HCT116 (cell line): ENCODE measurements around the gene HTRA3. TPM values are rescaled to one million over a fixed set of nuclear protein-coding genes. Genes with fewer than 3 reads are reported as not detected.

Experiments
- ATAC-seq: fragments of 200-7000 bp; cut with Tn5 transposase; 2 replicates; pipeline ENCODE4 v1.9.1; 2020; ENCODE audit warnings: mild to moderate bottlenecking, moderate library complexity
- BruUV-seq: library from RNA; stranded (reverse); fragments of 400-500 nt; replicated peaks from 2 replicates; lab custom pipeline; 2021; lab: Mats Ljungman, UMichigan
- CTCF ChIA-PET: fragments of 300-600 bp; sonication (Branson Sonifier 250); formaldehyde crosslinking; loops from one replicate; lab custom pipeline; 2021; ENCODE audit warnings: antibody characterized with exemption; lab: Charles Lee
- POLR2A ChIA-PET: fragments of 300-600, 350-600 bp; sonication (Branson Sonifier 250); formaldehyde crosslinking; loops from one replicate; lab custom pipeline; 2021; ENCODE audit warnings: antibody characterized with exemption; lab: Charles Lee
- RAD21 ChIA-PET, 2 experiments: fragments of 300-600 bp; sonication (Branson Sonifier 250); formaldehyde crosslinking; loops; one replicate each; lab custom pipeline; 2023; ENCODE audit warnings: low total read pairs in 2 of 2; ENCODE audit not compliant: uncharacterized antibody in 2 of 2, unreplicated experiment in 2 of 2, low non-redundant PET in 1 of 2; lab: Charles Lee
- DNase-seq: peaks from one replicate; pipeline ENCODE4 v3.0.0-alpha.2; 2010; ENCODE audit warnings: low read depth, low spot score
- H2AFZ ChIP-seq: fragments of 200-600 bp; shearing (Covaris generic), sonication (generic); 2 replicates; pipeline ENCODE4 v1.6.1; 2017; ENCODE audit warnings: low read depth, mixed run types, mixed read lengths, antibody characterized with exemption, low read length; ENCODE audit not compliant: poor library complexity, severe bottlenecking
- H3K27ac ChIP-seq: 2 replicates; pipeline ENCODE4 v1.5.1; 2012; ENCODE audit warnings: low read depth, low read length
- H3K27me3 ChIP-seq: fragments of 200-600 bp; sonication (generic); 2 replicates; pipeline ENCODE4 v1.6.1; 2016; ENCODE audit warnings: mixed run types, low read length, mixed read lengths; ENCODE audit not compliant: insufficient read depth
- H3K36me3 ChIP-seq, 2 experiments: fragments of 200-500 bp in 1 of 2; fragments of 200-600 bp in 1 of 2; sonication (Bioruptor generic) in 1 of 2; sonication (generic) in 1 of 2; 2 replicates each; pipeline versions ENCODE4 v1.5.1 to v1.6.1; 2014 to 2016; ENCODE audit warnings: low read length in 2 of 2, inconsistent platforms in 1 of 2, mixed read lengths in 1 of 2, mixed run types in 1 of 2; ENCODE audit not compliant: insufficient read depth in 2 of 2, control insufficient read depth in 1 of 2
- H3K4me1 ChIP-seq, 2 experiments: fragments of 200-600 bp in 1 of 2; sonication (generic) in 1 of 2; 2 replicates each; pipeline versions ENCODE4 v1.5.1 to v1.6.1; 2012 to 2017; ENCODE audit warnings: low read length in 2 of 2, inconsistent platforms in 1 of 2, mild to moderate bottlenecking in 1 of 2, mixed read lengths in 1 of 2, mixed run types in 1 of 2, moderate library complexity in 1 of 2; ENCODE audit not compliant: insufficient read depth in 2 of 2, control insufficient read depth in 1 of 2
- H3K4me2 ChIP-seq: fragments of 200-600 bp; sonication (generic); 2 replicates; pipeline ENCODE4 v1.6.1; 2017; ENCODE audit warnings: mixed run types, low read length, mixed read lengths
- H3K4me3 ChIP-seq, 2 experiments: fragments of 200-600 bp in 1 of 2; sonication (generic) in 1 of 2; replicated peaks in 1 of 2; 2 replicates each; pipeline ENCODE4 v1.5.1; 2011 to 2016; ENCODE audit warnings: low read length in 2 of 2, control low read depth in 1 of 2, low read depth in 1 of 2, mild to moderate bottlenecking in 1 of 2, mixed read lengths in 1 of 2, mixed run types in 1 of 2
- H3K79me2 ChIP-seq: fragments of 200-600 bp; sonication (generic); 2 replicates; pipeline ENCODE4 v1.6.1; 2017; ENCODE audit warnings: mild to moderate bottlenecking, mixed run types, low read length, moderate library complexity, mixed read lengths; ENCODE audit not compliant: insufficient read depth
- H3K9ac ChIP-seq: fragments of 200-600 bp; sonication (generic); 2 replicates; pipeline ENCODE4 v1.6.1; 2016; ENCODE audit warnings: low read length, mixed read lengths
- H3K9me2 ChIP-seq: fragments of 200-600 bp; sonication (generic), shearing (Covaris generic); 2 replicates; pipeline ENCODE4 v1.6.1; 2017; ENCODE audit warnings: mixed run types, mild to moderate bottlenecking, moderate library complexity; ENCODE audit not compliant: insufficient read depth
- H3K9me3 ChIP-seq, 2 experiments: fragments of 200-500 bp in 1 of 2; fragments of 200-600 bp in 1 of 2; sonication (Bioruptor generic) in 1 of 2; sonication (generic) in 1 of 2; 2 replicates each; pipeline ENCODE4 v1.6.1; 2014 to 2017; ENCODE audit warnings: low read length in 2 of 2, mixed read lengths in 2 of 2, inconsistent platforms in 1 of 2, low read depth in 1 of 2, mild to moderate bottlenecking in 1 of 2, mixed run types in 1 of 2, moderate library complexity in 1 of 2; ENCODE audit not compliant: control insufficient read depth in 1 of 2, insufficient read depth in 1 of 2
- H4K20me1 ChIP-seq: fragments of 200-600 bp; sonication (generic), shearing (Covaris generic); 2 replicates; pipeline ENCODE4 v1.6.1; 2017; ENCODE audit warnings: mixed run types, mild to moderate bottlenecking, moderate library complexity; ENCODE audit not compliant: insufficient read depth
- CBX3 ChIP-seq: IDR thresholded peaks from 2 replicates; pipeline ENCODE4 v1.6.1; 2012; ENCODE audit warnings: low read depth
- CTCF ChIP-seq, 3 experiments: fragments of 200-600 bp in 1 of 3; sonication (generic) in 1 of 3; IDR thresholded peaks in 2 of 3; conservative IDR thresholded peaks in 1 of 3; 2 replicates each; pipeline ENCODE4 v1.5.1; 2012 to 2017; ENCODE audit warnings: low read depth in 2 of 3, low read length in 2 of 3, antibody characterized with exemption in 1 of 3, borderline replicate concordance in 1 of 3, control low read depth in 1 of 3, mild to moderate bottlenecking in 1 of 3, mixed read lengths in 1 of 3, mixed run types in 1 of 3, moderate library complexity in 1 of 3; ENCODE audit not compliant: insufficient read depth in 1 of 3
- EGR1 ChIP-seq: IDR thresholded peaks from 2 replicates; pipeline ENCODE4 v1.6.1; 2012; ENCODE audit warnings: low read depth
- ELF1 ChIP-seq: IDR thresholded peaks from 2 replicates; pipeline ENCODE4 v1.6.1; 2012; ENCODE audit warnings: low read depth, borderline replicate concordance
- FOSL1 ChIP-seq: IDR thresholded peaks from 2 replicates; pipeline ENCODE4 v1.6.1; 2012; ENCODE audit warnings: low read depth
- JUND ChIP-seq: IDR thresholded peaks from 2 replicates; pipeline ENCODE4 v1.6.1; 2012
- MAX ChIP-seq: IDR thresholded peaks from 2 replicates; pipeline ENCODE4 v1.6.1; 2012
- POLR2A ChIP-seq: IDR thresholded peaks from 2 replicates; pipeline ENCODE4 v1.7.0; 2011; ENCODE audit warnings: borderline replicate concordance; ENCODE audit not compliant: insufficient read depth, insufficient read length; ENCODE audit errors: extremely low read depth
- POLR2AphosphoS5 ChIP-seq: IDR thresholded peaks from 2 replicates; pipeline ENCODE4 v1.6.1; 2011; ENCODE audit warnings: mild to moderate bottlenecking, low read depth, low read length, moderate library complexity
- REST ChIP-seq: IDR thresholded peaks from 2 replicates; pipeline ENCODE4 v1.6.1; 2012; ENCODE audit warnings: low read depth
- SIN3A ChIP-seq: IDR thresholded peaks from 2 replicates; pipeline ENCODE4 v1.6.1; 2012; ENCODE audit warnings: low read depth
- SP1 ChIP-seq: IDR thresholded peaks from 2 replicates; pipeline ENCODE4 v1.6.1; 2012; ENCODE audit warnings: low read depth
- YY1 ChIP-seq: IDR thresholded peaks from 2 replicates; pipeline ENCODE4 v1.6.1; 2011; ENCODE audit warnings: low read length, low read depth, moderate library complexity, mild to moderate bottlenecking; ENCODE audit not compliant: insufficient replicate concordance; ENCODE audit errors: extremely low read depth
- ZFX ChIP-seq: fragments of 450-650 bp; IDR thresholded peaks from 2 replicates; pipeline ENCODE4 v1.6.1; 2017
- ZNF274 ChIP-seq: fragments of 200-500 bp; sonication (Bioruptor generic); IDR thresholded peaks from 2 replicates; pipeline ENCODE4 v1.6.1; 2014; ENCODE audit warnings: mild to moderate bottlenecking, low read depth, low read length, inconsistent platforms
- intact Hi-C: fragments of 100-400 bp; cut with micrococcal nuclease; formaldehyde crosslinking; loops from 2 replicates; pipeline ENCODE4 v1.10.0; 2022
- total RNA-seq: library from RNA; stranded (reverse); gene quantifications from one replicate; pipeline ENCODE4 v1.2.1, GENCODE V29; 2021; ENCODE audit not compliant: unreplicated experiment
- TF ChIP-seq, protein P1 (sequence below): IDR thresholded peaks from 2 replicates; pipeline ENCODE4 v1.6.1; 2012
- TF ChIP-seq, protein P2 (sequence below): IDR thresholded peaks from 2 replicates; pipeline ENCODE4 v1.6.1; 2011; ENCODE audit warnings: mild to moderate bottlenecking, low read length, moderate library complexity; ENCODE audit not compliant: insufficient replicate concordance; ENCODE audit errors: extremely low read depth

Gene HTRA3
- total RNA-seq, 1 experiment from 2014 or later, result not detected

DNA sequence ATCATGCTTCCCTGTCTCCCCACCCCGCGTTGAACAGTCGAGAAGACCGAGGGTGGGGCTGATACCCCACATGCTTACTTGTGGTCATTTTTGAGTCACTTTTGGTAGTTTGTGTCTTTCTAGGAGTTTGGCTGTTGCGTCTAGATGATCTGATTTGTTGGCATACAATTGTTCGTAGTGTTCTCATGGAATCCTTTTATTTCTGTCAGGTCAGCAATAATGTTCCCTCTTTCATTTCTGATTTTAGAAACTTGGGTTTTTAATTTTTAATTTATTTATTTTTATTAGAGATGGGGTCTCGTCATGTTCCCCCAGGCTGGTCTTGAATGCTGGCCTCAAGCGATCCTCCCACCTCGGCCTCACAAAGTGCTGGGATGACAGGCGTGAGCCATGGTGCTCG, 39.5 kb upstream of the HTRA3 start (continued):
- TF ChIP-seq CTCF (IDR thresholded peaks at IDR 0.05 in 2 of 3, conservative IDR thresholded peaks at IDR 0.05 in 1 of 3; ENCODE audit: borderline replicate concordance in 1 of 3, insufficient read depth in 1 of 3, low read depth in 2 of 3, low read length in 2 of 3) (no peak), ZNF274 (no peak), SP1 (no peak), POLR2A (no peak), FOSL1 (no peak), CBX3 (no peak)
- TF ChIP-seq, protein P1, sequence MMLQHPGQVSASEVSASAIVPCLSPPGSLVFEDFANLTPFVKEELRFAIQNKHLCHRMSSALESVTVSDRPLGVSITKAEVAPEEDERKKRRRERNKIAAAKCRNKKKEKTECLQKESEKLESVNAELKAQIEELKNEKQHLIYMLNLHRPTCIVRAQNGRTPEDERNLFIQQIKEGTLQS, result no peak

DNA sequence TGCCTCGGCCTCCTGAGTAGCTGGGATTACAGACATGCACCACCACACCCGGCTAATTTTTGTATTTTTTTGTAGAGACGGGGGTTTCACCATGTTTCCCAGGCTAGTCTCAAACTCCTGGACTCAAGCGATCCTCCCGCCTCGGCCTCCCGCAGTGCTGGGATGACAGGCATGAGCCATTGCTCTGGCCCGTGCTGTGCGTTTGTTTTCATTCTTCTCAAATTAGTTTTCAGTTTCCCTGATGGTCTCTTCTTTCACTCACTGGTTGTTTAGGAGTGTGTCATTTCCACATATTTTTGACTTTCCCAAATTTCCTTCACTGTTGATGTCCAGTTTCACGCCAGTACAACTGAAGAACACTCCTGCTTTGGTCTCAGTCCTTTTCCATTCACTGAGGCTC, 38.7 kb upstream of the HTRA3 start:
- Histone ChIP-seq H3K9me2 (no peaks in the 10 kb centered on the region), H3K4me2 (no peak overlapping the region), H3K27me3 (no peaks in the 10 kb centered on the region), H3K36me3 (no peaks in the 10 kb centered on the region), H3K9me3 (no peaks in the 10 kb centered on the region), H3K4me3 (no peak overlapping the region), H3K4me1 (peaks cover 10 to 12% of the 10 kb centered on the region in 2 experiments), H3K9ac (no peak overlapping the region), H3K79me2 (no peaks in the 10 kb centered on the region), H4K20me1 (no peaks in the 10 kb centered on the region), H3K27ac (no peak overlapping the region), H2AFZ (no peak overlapping the region)
- POLR2A ChIA-PET, result no interaction called here
- no TSS peak for BruUV-seq
- intact Hi-C loops, result no loop called here
- RAD21 ChIA-PET, result no interaction called here
- CTCF ChIA-PET, result interaction anchor here (1.9 kb wide), 1 partner anchor 11 kb away, joined by 7 read pairs; no protein-coding TSS in a partner anchor
- ATAC-seq (no peak), DNase-seq (no peak)
- TF ChIP-seq, protein P2, sequence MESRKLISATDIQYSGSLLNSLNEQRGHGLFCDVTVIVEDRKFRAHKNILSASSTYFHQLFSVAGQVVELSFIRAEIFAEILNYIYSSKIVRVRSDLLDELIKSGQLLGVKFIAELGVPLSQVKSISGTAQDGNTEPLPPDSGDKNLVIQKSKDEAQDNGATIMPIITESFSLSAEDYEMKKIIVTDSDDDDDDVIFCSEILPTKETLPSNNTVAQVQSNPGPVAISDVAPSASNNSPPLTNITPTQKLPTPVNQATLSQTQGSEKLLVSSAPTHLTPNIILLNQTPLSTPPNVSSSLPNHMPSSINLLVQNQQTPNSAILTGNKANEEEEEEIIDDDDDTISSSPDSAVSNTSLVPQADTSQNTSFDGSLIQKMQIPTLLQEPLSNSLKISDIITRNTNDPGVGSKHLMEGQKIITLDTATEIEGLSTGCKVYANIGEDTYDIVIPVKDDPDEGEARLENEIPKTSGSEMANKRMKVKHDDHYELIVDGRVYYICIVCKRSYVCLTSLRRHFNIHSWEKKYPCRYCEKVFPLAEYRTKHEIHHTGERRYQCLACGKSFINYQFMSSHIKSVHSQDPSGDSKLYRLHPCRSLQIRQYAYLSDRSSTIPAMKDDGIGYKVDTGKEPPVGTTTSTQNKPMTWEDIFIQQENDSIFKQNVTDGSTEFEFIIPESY, result no peak
- no peak for TF ChIP-seq EGR1
- no peak for TF ChIP-seq SIN3A
- TF ChIP-seq FOSL1, result no peak
- TF ChIP-seq ZNF274, result no peak
- TF ChIP-seq POLR2A, result no peak
- TF ChIP-seq ZFX, result no peak
- TF ChIP-seq POLR2AphosphoS5, result no peak
- TF ChIP-seq JUND, result no peak
- TF ChIP-seq REST, result no peak
- TF ChIP-seq YY1, result no peak
- no peak for TF ChIP-seq CBX3
- TF ChIP-seq ELF1, result no peak
- TF ChIP-seq MAX, result no peak
